Endothelial cell of umbilical vein (primary cell): ENCODE data around the gene KIDINS220. TPM values are rescaled to one million over a fixed set of nuclear protein-coding genes. Genes with fewer than 3 reads are reported as not detected.

Source experiments
- BruUV-seq: library from RNA; stranded (reverse); fragments of 400-500 nt; replicated peaks from 2 replicates; lab custom pipeline; 2021; lab: Mats Ljungman, UMichigan
- CTCF ChIA-PET: fragments of 300-600, 350-600 bp; sonication (Branson Sonifier 250); formaldehyde crosslinking; loops from one replicate; lab custom pipeline; 2021; ENCODE audit warnings: antibody characterized with exemption, inconsistent platforms; lab: Charles Lee
- POLR2A ChIA-PET: fragments of 300-600, 350-600 bp; sonication (Branson Sonifier 250); formaldehyde crosslinking; loops from one replicate; lab custom pipeline; 2021; ENCODE audit warnings: antibody characterized with exemption, inconsistent platforms; lab: Charles Lee
- DNase-seq: peaks from one replicate; pipeline ENCODE4 v3.0.0-alpha.2; 2011; ENCODE audit warnings: low read depth, low spot score
- FAIRE-seq: peaks from 2 replicates; lab custom pipeline; 2011; peaks lifted over from hg19 to GRCh38; lab: Jason Lieb, UNC
- H2AFZ ChIP-seq: 2 replicates; pipeline ENCODE4 v1.6.0; 2012; ENCODE audit warnings: low read depth, low read length, control low read depth, inconsistent platforms
- H3K27ac ChIP-seq: 2 replicates; pipeline ENCODE4 v1.5.1; 2011; ENCODE audit warnings: low read depth, mild to moderate bottlenecking, control low read depth, low read length, moderate library complexity; ENCODE audit not compliant: insufficient read depth
- H3K27me3 ChIP-seq, 2 experiments: 2 replicates each; pipeline versions ENCODE4 v1.6.0 to v1.6.1; 2011; ENCODE audit warnings: low read length in 2 of 2, mixed read lengths in 1 of 2; ENCODE audit not compliant: control insufficient read depth in 2 of 2, insufficient read depth in 2 of 2
- H3K36me3 ChIP-seq, 2 experiments: 2 replicates in 1 of 2; 3 replicates in 1 of 2; pipeline ENCODE4 v1.5.1; 2011; ENCODE audit warnings: low read length in 2 of 2, mild to moderate bottlenecking in 1 of 2, moderate library complexity in 1 of 2; ENCODE audit not compliant: control insufficient read depth in 2 of 2, insufficient read depth in 2 of 2; ENCODE audit errors: extremely low read depth in 1 of 2
- H3K4me1 ChIP-seq: 3 replicates; pipeline ENCODE4 v1.5.1; 2011; ENCODE audit warnings: mild to moderate bottlenecking, low read length; ENCODE audit not compliant: control insufficient read depth, insufficient read depth; ENCODE audit errors: extremely low read depth
- H3K4me2 ChIP-seq: 2 replicates; pipeline ENCODE4 v1.6.1; 2011; ENCODE audit warnings: low read length, control low read depth, mixed read lengths; ENCODE audit not compliant: insufficient read depth
- H3K4me3 ChIP-seq, 3 experiments: fragments of 200-600 bp in 1 of 3; sonication (generic), shearing (Covaris generic) in 1 of 3; replicated peaks in 1 of 3; 2 replicates each; pipeline ENCODE4 v1.5.1; 2011 to 2016; ENCODE audit warnings: control low read depth in 3 of 3, low read length in 3 of 3, mild to moderate bottlenecking in 2 of 3, inconsistent platforms in 1 of 3, low read depth in 1 of 3, moderate library complexity in 1 of 3; ENCODE audit not compliant: insufficient read depth in 1 of 3
- H3K79me2 ChIP-seq: 2 replicates; pipeline ENCODE4 v1.6.0; 2012; ENCODE audit warnings: low read length, inconsistent platforms; ENCODE audit not compliant: control insufficient read depth, insufficient read depth
- H3K9ac ChIP-seq: replicated peaks from 2 replicates; pipeline ENCODE3; 2011; ENCODE audit warnings: low read length, control low read depth; ENCODE audit not compliant: insufficient read depth; ENCODE audit errors: extremely low read depth
- H3K9me1 ChIP-seq: replicated peaks from 3 replicates; pipeline ENCODE4 v1.6.0; 2011; ENCODE audit warnings: mild to moderate bottlenecking, low read length; ENCODE audit not compliant: control insufficient read depth, insufficient read depth; ENCODE audit errors: extremely low read depth
- H3K9me3 ChIP-seq: replicated peaks from 2 replicates; pipeline ENCODE4 v1.5.1; 2012; ENCODE audit warnings: low read length, inconsistent platforms; ENCODE audit not compliant: control insufficient read depth, insufficient read depth
- H4K20me1 ChIP-seq: replicated peaks from 2 replicates; pipeline ENCODE3; 2011; ENCODE audit warnings: mild to moderate bottlenecking, low read length; ENCODE audit not compliant: control insufficient read depth, insufficient read depth; ENCODE audit errors: extremely low read depth
- CTCF ChIP-seq, 2 donors: IDR thresholded peaks; 1 replicate in 1 of 2; 2 replicates in 1 of 2; pipeline ENCODE4 v1.5.1; 2011; ENCODE audit warnings: low read length in 2 of 2, mild to moderate bottlenecking in 2 of 2, moderate library complexity in 2 of 2, control low read depth in 1 of 2, inconsistent platforms in 1 of 2, low read depth in 1 of 2; ENCODE audit not compliant: insufficient read depth in 1 of 2; ENCODE audit errors: extremely low read depth in 1 of 2
- EZH2 ChIP-seq: IDR thresholded peaks from 2 replicates; pipeline ENCODE4 v1.6.1; 2012; ENCODE audit warnings: borderline replicate concordance, low read depth, mild to moderate bottlenecking, moderate library complexity, low read length, inconsistent platforms; ENCODE audit not compliant: severe bottlenecking
- FOS ChIP-seq: IDR thresholded peaks from 2 replicates; pipeline ENCODE4 v1.6.1; 2011; ENCODE audit warnings: mild to moderate bottlenecking, low read length, moderate library complexity, borderline replicate concordance; ENCODE audit not compliant: insufficient read depth
- GATA2 ChIP-seq: IDR thresholded peaks from 2 replicates; pipeline ENCODE4 v1.7.0; 2011; ENCODE audit warnings: low read depth, mild to moderate bottlenecking, moderate library complexity, mixed read lengths, low read length; ENCODE audit not compliant: insufficient read length, insufficient read depth
- JUN ChIP-seq: IDR thresholded peaks from 2 replicates; pipeline ENCODE4 v1.6.1; 2011; ENCODE audit warnings: borderline replicate concordance, low read depth; ENCODE audit not compliant: insufficient read length, insufficient read depth
- MAX ChIP-seq: IDR thresholded peaks from 2 replicates; pipeline ENCODE4 v1.6.1; 2011; ENCODE audit not compliant: insufficient read depth, insufficient read length
- MYC ChIP-seq: IDR thresholded peaks from one replicate; pipeline ENCODE4 v1.6.1; 2011; ENCODE audit warnings: mild to moderate bottlenecking, low read depth, low read length
- POLR2A ChIP-seq: IDR thresholded peaks from 2 replicates; pipeline ENCODE4 v1.6.1; 2012; ENCODE audit warnings: low read depth, mild to moderate bottlenecking, control low read depth, low read length
- POLR2AphosphoS5 ChIP-seq: IDR thresholded peaks from 2 replicates; pipeline ENCODE4 v1.6.1; 2012; ENCODE audit warnings: low read depth, mild to moderate bottlenecking, control low read depth, low read length, moderate library complexity; ENCODE audit not compliant: insufficient read depth
- dilution Hi-C: fragments of 300-500 bp; cut with MboI; formaldehyde crosslinking; loops from one replicate; pipeline ENCODE4 v1.15.0; 2019; ENCODE audit warnings: low sequenced_read_pairs; ENCODE audit not compliant: extremely low pct_ligation_motif_present
- intact Hi-C: fragments of 100-400 bp; cut with micrococcal nuclease; formaldehyde crosslinking; loops from one replicate; pipeline ENCODE4 v1.10.0; 2022
- polyA plus RNA-seq, 4 experiments: library from polyadenylated mRNA; depleted of rRNA in 3 of 4; stranded (reverse) in 3 of 4; unstranded in 1 of 4; fragments of >200 nt; gene quantifications; 2 replicates each; pipeline versions ENCODE4 v1.2.1 to v1.2.3, GENCODE V29; 2011 to 2012; ENCODE audit warnings: missing spikeins in 1 of 4
- total RNA-seq: library from RNA; stranded (reverse); gene quantifications from 2 replicates; pipeline ENCODE4 v1.2.3, GENCODE V29; 2021

Gene KIDINS220
- total and polyA plus RNA-seq, 2 donors (not counting 3 experiments of a cell fraction or from before 2014, with no cell fraction given) = 33.9 to 41.3 TPM

GRCh38 chr2:8850845-8851487 lies 13.6 kb upstream of the KIDINS220 start:
- H3K4me3 ChIP-seq = no peak overlapping the region
- H3K9me3 ChIP-seq = no peaks in the 10 kb centered on the region
- POLR2A ChIA-PET = no interaction called here
- no peaks in the 10 kb centered on the region for H3K79me2 ChIP-seq
- no peaks in the 10 kb centered on the region for H4K20me1 ChIP-seq
- H3K27me3 ChIP-seq = peaks cover 0 to 2% of the 10 kb centered on the region in 2 experiments
- no peak overlapping the region for H3K9ac ChIP-seq
- DNase-seq (no peak), FAIRE-seq (no peak)
- no peak overlapping the region for H3K27ac ChIP-seq
- H3K9me1 ChIP-seq = no peaks in the 10 kb centered on the region
- TF ChIP-seq EZH2 (no peak), POLR2A (no peak), MAX (no peak), GATA2 (no peak), JUN (no peak), POLR2AphosphoS5 (no peak), CTCF (IDR thresholded peaks at IDR 0.05; ENCODE audit: extremely low read depth in 1 of 2, insufficient read depth in 1 of 2, low read depth in 1 of 2, low read length in 2 of 2) (no peak), MYC (no peak), FOS (no peak)
- no peaks in the 10 kb centered on the region for H3K4me1 ChIP-seq
- no peaks in the 10 kb centered on the region for H3K36me3 ChIP-seq
- H3K4me2 ChIP-seq = no peak overlapping the region
- no peak overlapping the region for H2AFZ ChIP-seq
- intact Hi-C loops (no loop called here), dilution Hi-C loops (no loop called here)
- no TSS peak for BruUV-seq
- CTCF ChIA-PET = interaction anchor here (0.9 kb wide), 1 partner anchor 23 kb away, joined by 4 read pairs; no protein-coding TSS in a partner anchor
